OCI-LY3 (cell line): ENCODE measurements around the gene DAP.

ENCODE experiments used
- H2AFZ ChIP-seq: fragments of 200-600, 300-600 bp; shearing (Covaris generic); 2 replicates; pipeline ENCODE4 v1.6.0; 2014; ENCODE audit warnings: antibody characterized with exemption, low read depth, low read length
- H3K27ac ChIP-seq: fragments of 200-600, 300-600 bp; sonication (generic); 2 replicates; pipeline ENCODE4 v1.5.1; 2014; ENCODE audit warnings: mild to moderate bottlenecking, low read length, moderate library complexity, mixed read lengths
- H3K27me3 ChIP-seq: fragments of 200-600, 300-600 bp; sonication (generic); 2 replicates; pipeline ENCODE4 v1.6.1; 2014; ENCODE audit warnings: low read depth, low read length, mixed read lengths
- H3K36me3 ChIP-seq: fragments of 200-600, 300-600 bp; sonication (generic); replicated peaks from 2 replicates; pipeline ENCODE3; 2014; ENCODE audit warnings: low read depth, low read length, mixed read lengths
- H3K4me1 ChIP-seq: fragments of 300-600, 200-600 bp; sonication (generic); 2 replicates; pipeline ENCODE4 v1.6.1; 2014; ENCODE audit warnings: low read length, mixed read lengths
- H3K4me2 ChIP-seq: fragments of 200-600, 300-600 bp; sonication (generic); 2 replicates; pipeline ENCODE4 v1.6.1; 2014; ENCODE audit warnings: low read length, mixed read lengths
- H3K4me3 ChIP-seq: fragments of 300-600, 200-600 bp; sonication (generic); 2 replicates; pipeline ENCODE4 v1.5.1; 2014; ENCODE audit warnings: antibody characterized with exemption, mild to moderate bottlenecking, low read length, moderate library complexity
- H3K79me2 ChIP-seq: fragments of 300-600, 200-600 bp; shearing (Covaris generic); 2 replicates; pipeline ENCODE4 v1.6.1; 2014; ENCODE audit warnings: mild to moderate bottlenecking, low read length, mixed read lengths
- H3K9ac ChIP-seq: fragments of 300-600, 200-600 bp; shearing (Covaris generic); 2 replicates; pipeline ENCODE4 v1.6.0; 2014; ENCODE audit warnings: mild to moderate bottlenecking, low read length, moderate library complexity
- H3K9me3 ChIP-seq: fragments of 200-600, 300-600 bp; shearing (Covaris generic); 2 replicates; pipeline ENCODE4 v1.6.1; 2014; ENCODE audit warnings: low read length, mixed read lengths; ENCODE audit not compliant: insufficient read depth
- H4K20me1 ChIP-seq: fragments of 200-600, 300-600 bp; sonication (generic); 2 replicates; pipeline ENCODE4 v1.6.1; 2016; ENCODE audit warnings: low read length, mixed read lengths; ENCODE audit not compliant: insufficient read depth
- EZH2phosphoT487 ChIP-seq: fragments of 200-600 bp; shearing (Covaris generic); IDR thresholded peaks from 2 replicates; pipeline ENCODE4 v1.6.1; 2018; ENCODE audit warnings: antibody characterized with exemption, mixed run types, low read depth
- TF ChIP-seq, protein P1 (sequence below): fragments of 200-600, 300-600 bp; sonication (generic); IDR thresholded peaks from 2 replicates; pipeline ENCODE4 v1.5.1; 2014; ENCODE audit warnings: antibody characterized with exemption, low read length, low read depth

The DAP gene

DNA sequence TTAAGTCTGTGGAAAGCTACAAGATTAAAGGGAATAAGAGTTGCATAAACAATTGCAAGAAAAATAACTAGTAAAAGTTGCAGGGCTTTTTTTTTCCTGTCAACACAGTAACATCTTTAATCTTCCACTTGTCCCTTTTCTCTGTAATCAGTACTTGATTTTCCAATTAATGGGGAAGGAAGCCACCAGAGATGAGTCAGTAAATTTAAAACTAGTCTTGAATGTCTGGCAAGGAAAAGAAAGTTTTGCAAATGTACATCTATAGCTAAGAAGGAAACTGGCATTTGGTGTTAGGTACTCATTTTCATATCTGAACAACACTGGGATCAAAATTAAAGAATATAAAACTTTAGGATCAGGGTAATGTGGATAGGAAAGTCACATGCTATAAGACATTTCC lies 17.1 kb downstream of the DAP start:
- TF ChIP-seq EZH2phosphoT487: no peak
- TF ChIP-seq, protein P1, sequence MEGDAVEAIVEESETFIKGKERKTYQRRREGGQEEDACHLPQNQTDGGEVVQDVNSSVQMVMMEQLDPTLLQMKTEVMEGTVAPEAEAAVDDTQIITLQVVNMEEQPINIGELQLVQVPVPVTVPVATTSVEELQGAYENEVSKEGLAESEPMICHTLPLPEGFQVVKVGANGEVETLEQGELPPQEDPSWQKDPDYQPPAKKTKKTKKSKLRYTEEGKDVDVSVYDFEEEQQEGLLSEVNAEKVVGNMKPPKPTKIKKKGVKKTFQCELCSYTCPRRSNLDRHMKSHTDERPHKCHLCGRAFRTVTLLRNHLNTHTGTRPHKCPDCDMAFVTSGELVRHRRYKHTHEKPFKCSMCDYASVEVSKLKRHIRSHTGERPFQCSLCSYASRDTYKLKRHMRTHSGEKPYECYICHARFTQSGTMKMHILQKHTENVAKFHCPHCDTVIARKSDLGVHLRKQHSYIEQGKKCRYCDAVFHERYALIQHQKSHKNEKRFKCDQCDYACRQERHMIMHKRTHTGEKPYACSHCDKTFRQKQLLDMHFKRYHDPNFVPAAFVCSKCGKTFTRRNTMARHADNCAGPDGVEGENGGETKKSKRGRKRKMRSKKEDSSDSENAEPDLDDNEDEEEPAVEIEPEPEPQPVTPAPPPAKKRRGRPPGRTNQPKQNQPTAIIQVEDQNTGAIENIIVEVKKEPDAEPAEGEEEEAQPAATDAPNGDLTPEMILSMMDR: no peak
- Histone ChIP-seq H3K9ac (no peak overlapping the region), H3K4me1 (peaks cover 24% of the 10 kb centered on the region), H3K4me2 (no peak overlapping the region), H3K27me3 (no peaks in the 10 kb centered on the region), H2AFZ (no peak overlapping the region), H3K79me2 (no peaks in the 10 kb centered on the region), H3K4me3 (no peak overlapping the region), H4K20me1 (peaks cover 11% of the 10 kb centered on the region), H3K36me3 (peaks cover 34% of the 10 kb centered on the region), H3K27ac (no peak overlapping the region), H3K9me3 (no peaks in the 10 kb centered on the region)

GRCh38 chr5:10743526-10743925 lies 17.5 kb downstream of the DAP start:
- H3K27me3 ChIP-seq: no peaks in the 10 kb centered on the region
- peaks cover 21% of the 10 kb centered on the region for H3K4me1 ChIP-seq
- no peak overlapping the region for H2AFZ ChIP-seq
- H3K79me2 ChIP-seq: no peaks in the 10 kb centered on the region
- no peak overlapping the region for H3K9ac ChIP-seq
- H4K20me1 ChIP-seq: peaks cover 9% of the 10 kb centered on the region
- H3K4me2 ChIP-seq: no peak overlapping the region
- H3K27ac ChIP-seq: no peak overlapping the region
- H3K4me3 ChIP-seq: no peak overlapping the region
- no peaks in the 10 kb centered on the region for H3K9me3 ChIP-seq
- TF ChIP-seq, protein P1: no peak
- TF ChIP-seq EZH2phosphoT487: no peak
- H3K36me3 ChIP-seq: peaks cover 34% of the 10 kb centered on the region

- H3K79me2 ChIP-seq: no peaks in the 10 kb centered on the region
- no peaks in the 10 kb centered on the region for H3K9me3 ChIP-seq
- no peak for TF ChIP-seq EZH2phosphoT487
- TF ChIP-seq, protein P1: peak; percentile 33
- peaks cover 9% of the 10 kb centered on the region for H3K4me1 ChIP-seq
- H3K36me3 ChIP-seq: peaks cover 29% of the 10 kb centered on the region
- no peak overlapping the region for H3K4me3 ChIP-seq
- no peaks in the 10 kb centered on the region for H3K27me3 ChIP-seq
- H4K20me1 ChIP-seq: peaks cover 1% of the 10 kb centered on the region
- no peak overlapping the region for H3K4me2 ChIP-seq
- H3K27ac ChIP-seq: no peak overlapping the region
- no peak overlapping the region for H3K9ac ChIP-seq
- H2AFZ ChIP-seq: no peak overlapping the region
These were observed 19.4 kb downstream of the DAP start for GRCh38 chr5:10741661-10742060.

- Histone ChIP-seq H3K27ac (no peak overlapping the region), H3K4me3 (no peak overlapping the region), H3K4me1 (peaks cover 15% of the 10 kb centered on the region), H4K20me1 (peaks cover 12% of the 10 kb centered on the region), H3K4me2 (no peak overlapping the region), H3K9ac (no peak overlapping the region), H3K36me3 (peaks cover 23% of the 10 kb centered on the region), H3K79me2 (no peaks in the 10 kb centered on the region), H3K27me3 (no peaks in the 10 kb centered on the region), H3K9me3 (no peaks in the 10 kb centered on the region), H2AFZ (no peak overlapping the region)
- TF ChIP-seq, protein P1: no peak
- TF ChIP-seq EZH2phosphoT487: no peak
These were observed 20.6 kb downstream of the DAP start for GRCh38 chr5:10740384-10740783.
